ENCODE measurements around the gene IFNA7.
"Not testable (repeated sequence)": the region's sequence is repeated elsewhere in the genome, so short reads cannot be mapped to it uniquely, and the experiment has no call there.

IFNA7 gene

DNA sequence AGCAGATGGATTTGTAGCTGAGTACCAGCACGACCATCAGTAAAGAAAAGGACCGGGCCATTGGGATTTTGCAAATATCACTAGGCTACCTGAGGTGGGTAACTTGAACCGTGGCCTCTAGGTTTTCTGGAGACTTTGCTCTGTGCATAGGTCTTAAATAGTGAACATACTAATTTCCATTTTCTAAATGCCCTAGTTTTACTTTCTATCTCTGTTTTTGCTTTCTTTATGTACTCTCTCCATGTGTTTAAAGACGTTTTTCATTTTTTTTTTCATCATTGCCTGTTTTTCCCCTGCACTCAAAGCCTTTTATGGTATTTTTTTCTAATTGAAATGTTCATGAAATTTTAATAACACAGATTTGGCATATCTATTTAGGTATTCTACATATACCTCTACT lies at the start of gene IFNA7:
IFNA7 (minus strand) TSS at position 101 of the 400 bp plus-strand sequence; CDS start at position 61, 40 bp downstream.
- not testable (repeated sequence) for DNase-seq (ENCODE audit: low read depth in 3 of 3)

DNA sequence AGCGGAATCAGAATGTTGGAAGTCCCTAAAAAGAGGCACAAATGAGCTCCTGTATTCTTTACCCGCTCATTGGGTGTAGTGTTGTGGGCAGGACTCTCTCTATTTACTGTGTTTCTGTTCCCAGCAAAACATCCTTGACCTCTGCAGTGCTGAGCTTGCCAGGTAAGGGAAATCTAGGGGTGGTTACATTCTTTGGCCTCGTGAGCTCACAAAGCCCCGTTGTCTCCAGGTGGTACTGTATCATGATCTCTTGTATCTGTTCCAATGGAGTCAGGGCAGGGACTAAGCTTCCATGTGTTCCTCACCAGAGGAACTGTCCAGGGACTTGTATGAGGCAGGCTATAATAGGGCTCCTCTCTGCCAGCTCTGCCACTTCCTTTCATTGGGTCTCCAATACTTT lies 49.6 kb upstream of the IFNA7 start:
- no peak for DNase-seq (ENCODE audit: low read depth in 3 of 3)

DNA sequence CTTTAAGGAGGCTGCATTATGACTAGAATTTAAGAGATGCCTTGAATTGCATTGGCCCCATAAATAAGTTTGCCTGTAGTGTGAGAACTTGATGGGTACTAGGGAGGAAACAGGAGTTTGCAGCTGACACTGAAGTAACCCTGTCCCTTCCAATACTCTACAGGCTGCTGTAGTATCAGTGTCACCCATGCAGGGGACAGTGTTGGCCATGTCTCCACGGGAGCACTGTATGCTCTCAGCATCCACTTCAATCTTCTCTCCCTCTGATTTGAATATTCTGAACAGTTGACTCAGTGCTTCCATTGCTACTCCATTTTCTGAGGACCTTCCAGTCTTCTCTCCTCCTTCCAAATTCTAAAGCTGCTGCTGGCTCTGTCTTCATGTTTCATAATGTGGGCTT lies 49.2 kb upstream of the IFNA7 start:
- DNase-seq (ENCODE audit: low read depth in 3 of 3), result no peak

DNA sequence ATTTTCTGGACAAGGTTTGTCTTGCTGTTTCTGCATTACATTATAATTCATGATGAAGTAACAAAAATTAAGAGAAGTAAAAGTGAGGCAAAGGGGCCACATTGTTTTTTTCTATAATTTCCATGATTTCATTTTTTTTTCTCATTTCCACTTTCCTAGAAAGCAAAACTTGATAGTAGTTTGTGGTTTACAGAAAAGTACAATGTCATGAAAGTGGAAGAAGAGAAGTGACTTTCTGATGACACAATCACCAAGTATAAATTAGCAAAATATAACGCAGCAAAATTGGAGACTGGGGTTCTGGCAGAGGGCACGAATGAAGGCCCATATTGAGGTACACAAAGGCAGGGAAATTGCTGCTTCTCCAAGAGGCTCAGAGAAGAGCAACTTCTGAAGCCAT lies 42.8 kb upstream of the IFNA7 start:
- DNase-seq (ENCODE audit: low read depth in 3 of 3), result no peak

DNA sequence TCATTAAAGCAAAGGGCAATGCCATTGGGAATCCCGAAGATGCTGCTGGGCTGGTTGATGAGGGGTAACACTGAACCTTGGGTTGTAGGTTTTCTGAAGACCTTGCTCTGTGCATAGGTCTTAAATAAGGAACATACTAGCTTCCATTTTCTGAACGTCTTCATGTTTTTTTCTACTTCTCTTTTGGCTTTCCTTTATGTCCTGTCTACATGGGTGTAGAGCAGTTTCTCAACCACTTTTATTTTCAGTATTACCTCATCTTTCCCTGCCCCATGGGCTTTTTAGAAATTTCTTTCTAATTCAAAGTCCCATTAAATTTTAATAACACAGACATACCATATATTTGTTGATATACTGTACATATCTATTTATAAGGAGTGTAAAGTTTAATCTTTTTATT lies 37.9 kb upstream of the IFNA7 start, which contains the start of gene IFNA14:
IFNA14 (minus strand) TSS at position 95 of the 400 bp plus-strand sequence; CDS start at position 25, 70 bp downstream.
- DNase-seq (ENCODE audit: low read depth in 3 of 3), result no peak

DNA sequence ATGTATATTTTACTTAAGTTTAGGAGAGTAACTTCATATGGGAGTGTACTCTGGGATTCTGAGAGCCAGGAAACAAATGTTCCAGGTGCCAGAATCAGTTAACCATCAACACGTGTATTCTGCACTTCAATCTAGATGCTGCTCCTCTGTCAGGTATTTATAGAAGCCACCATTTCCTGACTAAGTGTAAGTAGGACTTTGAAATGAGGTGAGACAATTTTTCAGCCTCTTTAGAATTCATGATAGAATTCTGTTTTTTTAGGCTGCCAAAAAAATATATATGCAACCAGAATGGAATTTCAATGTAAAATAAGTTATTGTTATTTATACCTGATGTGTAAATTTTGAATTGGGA lies 34.3 kb upstream of the IFNA7 start:
- not testable (repeated sequence) for DNase-seq (ENCODE audit: low read depth in 3 of 3)

DNA sequence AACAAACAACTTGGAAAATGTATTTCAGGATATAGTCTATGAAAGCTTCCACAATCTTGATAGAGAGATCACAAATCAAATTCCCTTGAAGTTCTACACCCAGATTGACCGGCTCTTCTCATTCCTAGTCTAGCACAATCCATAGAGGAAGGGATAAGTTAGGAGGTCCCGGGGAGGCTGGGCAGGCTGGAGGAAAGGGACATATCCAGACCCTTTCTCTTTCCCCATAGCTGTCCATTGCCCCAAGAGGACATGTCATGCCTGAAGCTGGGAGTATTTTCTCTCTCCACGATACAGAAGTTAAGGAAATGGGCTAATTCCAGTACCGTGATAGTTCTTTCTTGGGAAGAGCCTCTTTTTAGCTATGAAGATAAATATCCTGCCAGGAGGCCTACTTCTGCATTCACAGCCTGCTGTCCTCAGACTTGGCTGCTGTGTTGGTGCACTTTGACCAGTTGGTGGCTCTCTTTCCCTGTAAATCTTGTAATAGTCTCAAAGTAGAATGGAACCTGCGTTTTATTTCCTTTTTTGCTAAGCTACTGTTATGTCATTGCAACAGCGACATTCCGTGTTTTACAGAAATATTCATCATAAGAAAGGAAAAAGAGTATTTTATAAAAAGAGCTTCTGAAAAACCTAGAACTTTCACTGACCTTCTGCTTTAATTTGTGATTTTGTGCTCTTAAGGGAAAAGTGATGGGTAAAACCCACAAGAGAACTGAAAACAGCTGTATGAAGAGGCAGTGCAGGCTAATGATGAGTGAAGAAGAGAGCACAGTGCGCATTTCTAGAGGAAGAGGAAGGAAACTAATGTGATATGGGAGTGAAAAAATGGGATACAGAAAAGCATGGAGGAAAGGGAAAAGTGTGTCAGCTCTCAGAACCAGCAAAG lies 33.7 kb upstream of the IFNA7 start:
- peak in 1 of 3 experiments; percentile 4 for DNase-seq (ENCODE audit: low read depth in 3 of 3)

DNA sequence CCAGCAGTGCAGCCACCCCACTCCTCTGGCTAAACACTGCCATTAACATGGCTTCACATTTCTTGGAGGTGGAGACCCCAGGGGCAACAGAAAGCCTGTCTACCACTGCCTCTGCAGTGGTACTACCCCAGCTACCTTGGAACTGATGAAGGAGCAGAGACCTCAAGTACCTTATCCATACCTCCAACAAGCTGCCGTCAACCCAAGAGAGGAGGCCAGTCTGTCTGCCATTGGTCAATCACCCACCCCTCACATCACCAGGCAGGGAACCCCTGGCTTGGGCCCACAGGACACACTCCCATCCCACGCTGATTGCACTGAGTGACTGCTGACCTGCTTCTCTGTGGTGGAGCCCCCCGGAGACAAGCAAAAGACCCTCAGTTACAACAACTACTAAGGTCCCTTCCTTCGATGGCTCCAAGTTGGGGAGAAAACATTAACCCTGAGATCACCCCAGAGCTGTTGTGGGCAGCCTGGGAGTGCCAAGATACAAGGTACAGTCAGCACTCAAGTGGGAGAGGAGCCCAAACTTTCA lies 32.2 kb upstream of the IFNA7 start:
- no peak for DNase-seq (ENCODE audit: low read depth in 3 of 3)

DNA sequence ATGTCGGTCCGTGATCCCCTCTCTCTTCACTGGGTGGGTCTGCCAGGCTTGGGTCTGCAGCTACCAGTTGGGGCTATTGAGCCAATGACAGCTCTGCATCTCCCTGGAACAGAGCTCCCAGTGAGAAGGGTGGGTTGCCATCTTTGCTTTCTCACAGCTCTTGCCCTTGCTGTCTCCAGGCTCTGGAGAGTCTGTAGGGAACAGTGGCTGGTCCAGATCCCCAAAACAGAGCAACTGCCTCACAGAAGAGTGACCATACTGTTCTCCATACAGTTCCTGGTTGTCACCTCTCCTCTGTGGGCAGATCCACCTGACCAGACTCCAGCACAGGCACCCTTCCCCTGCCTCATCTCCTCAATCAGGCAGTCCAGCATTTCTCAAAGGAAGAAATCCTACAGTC lies 31.3 kb upstream of the IFNA7 start:
- DNase-seq (ENCODE audit: low read depth in 3 of 3), result no peak

DNA sequence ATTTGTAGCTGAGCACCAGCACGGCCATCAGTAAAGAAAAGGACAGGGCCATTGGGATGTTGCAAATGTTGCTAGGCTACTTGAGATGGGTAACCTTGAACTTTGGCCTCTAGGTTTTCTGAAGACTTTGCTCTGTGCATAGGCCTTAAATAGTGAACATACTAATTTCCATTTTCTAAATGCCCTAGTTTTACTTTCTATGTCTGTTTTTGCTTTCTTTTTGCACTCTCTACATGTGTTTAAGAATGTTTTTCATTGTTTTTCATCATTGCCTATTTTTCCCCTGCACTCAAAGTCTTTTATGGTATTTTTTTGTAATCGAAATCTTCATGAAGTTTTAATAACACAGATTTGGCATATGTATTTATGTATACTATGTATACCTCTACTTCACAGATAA lies 26.1 kb upstream of the IFNA7 start, which contains the start of gene IFNA17:
IFNA17 (minus strand) TSS at position 101 of the 400 bp plus-strand sequence; CDS start at position 52, 49 bp downstream.
- DNase-seq (ENCODE audit: low read depth in 3 of 3), result no peak

DNA sequence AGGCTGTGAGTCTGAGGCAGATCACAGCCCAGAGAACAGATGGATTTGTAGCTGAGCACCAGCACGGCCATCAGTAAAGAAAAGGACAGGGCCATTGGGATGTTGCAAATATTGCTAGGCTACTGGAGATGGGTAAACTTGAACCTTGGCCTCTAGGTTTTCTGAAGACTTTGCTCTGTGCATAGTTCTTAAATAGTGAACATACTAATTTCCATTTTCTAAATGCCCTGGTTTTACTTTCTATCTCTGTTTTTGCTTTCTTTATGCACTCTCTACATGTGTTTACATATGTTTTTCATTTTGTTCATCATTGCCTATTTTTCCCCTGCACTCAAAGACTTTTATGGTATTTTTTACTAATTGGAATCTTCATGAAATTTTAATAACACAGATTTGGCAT lies 15.2 kb upstream of the IFNA7 start, which contains the start of gene IFNA16:
IFNA16 (minus strand) TSS at position 101 of the 400 bp plus-strand sequence; CDS start at position 95, 6 bp downstream.
- DNase-seq (ENCODE audit: low read depth in 3 of 3), result not testable (repeated sequence)

DNA sequence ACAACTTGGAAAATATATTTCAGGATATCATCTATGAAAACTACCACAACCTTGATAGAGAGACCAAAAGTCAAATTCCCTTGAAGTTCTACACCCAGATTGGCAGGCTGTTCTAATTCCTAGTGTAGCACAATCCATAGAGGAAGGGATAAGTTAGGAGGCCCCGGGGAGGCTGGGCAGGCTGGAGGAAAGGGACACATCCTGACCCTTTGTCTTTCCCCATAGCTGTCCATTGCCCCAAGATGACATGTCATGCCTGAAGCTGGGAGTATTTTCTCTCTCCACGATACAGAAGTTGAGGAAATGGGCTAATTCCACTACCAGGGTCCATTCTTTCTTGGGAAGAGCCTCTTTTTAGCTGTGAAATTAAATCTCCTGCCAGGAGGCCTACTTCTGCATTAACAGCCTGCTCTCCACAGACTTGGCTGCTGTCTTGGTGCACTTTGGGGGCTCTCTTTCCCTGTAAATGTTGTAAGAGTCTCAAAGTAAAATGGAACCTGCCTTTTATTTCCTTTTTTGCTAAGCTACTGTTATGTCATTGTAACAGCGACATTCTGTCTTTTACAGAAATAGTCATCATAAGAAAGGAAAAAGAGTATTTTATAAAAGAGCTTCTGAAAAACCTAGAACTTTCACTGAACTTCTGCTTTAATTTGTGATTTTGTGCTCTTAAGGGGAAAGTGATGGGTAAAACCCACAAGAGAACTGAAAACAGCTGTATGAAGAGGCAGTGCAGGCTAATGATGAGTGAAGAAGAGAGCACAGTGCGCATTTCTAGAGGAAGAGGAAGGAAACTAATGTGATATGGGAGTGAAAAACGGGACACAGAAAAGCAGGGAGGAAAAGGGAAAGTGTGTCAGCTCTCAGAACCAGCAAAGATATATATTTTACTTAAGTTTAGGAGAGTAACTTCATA lies 11.7 kb upstream of the IFNA7 start:
- not testable (repeated sequence) for DNase-seq (ENCODE audit: low read depth in 3 of 3)

DNA sequence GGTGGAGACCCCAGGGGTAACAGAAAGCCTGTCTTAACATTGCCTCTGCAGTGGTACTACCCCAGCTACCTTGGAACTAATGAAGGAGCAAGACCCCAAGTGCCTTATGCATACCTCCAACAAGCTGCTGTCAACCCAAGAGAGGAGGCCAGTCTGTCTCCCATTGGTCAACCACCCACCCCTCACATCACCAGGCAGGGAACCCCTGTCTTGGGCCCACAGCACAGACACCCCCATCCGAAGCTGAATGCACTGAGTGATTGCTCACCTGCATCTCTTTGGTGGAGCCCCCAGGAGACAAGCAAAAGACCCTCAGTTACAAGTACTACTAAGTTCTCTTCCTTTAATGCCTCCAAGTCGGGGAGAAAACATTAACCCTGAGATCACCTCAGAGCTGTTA lies 10.2 kb upstream of the IFNA7 start:
- DNase-seq (ENCODE audit: low read depth in 3 of 3), result not testable (repeated sequence)

DNA sequence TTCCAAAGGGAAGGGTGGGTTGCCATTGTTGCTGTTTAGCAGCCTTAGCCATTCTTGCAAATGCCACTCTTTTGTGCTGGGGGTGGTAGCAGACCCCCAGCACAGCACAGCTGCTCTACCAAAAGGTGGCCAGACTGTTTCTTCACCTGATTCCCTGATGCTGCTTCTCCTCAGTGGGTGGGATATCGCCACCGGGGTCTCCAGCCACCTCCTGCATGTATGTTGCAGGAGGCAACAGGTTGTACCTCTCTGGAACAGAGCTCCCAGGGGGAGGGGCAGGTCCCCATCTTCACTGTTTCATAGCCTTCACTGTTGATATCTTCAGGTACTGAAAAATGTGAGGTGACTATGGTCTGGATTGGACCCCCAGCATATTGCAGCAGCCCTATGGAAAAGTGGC lies 8.8 kb upstream of the IFNA7 start:
- DNase-seq (ENCODE audit: low read depth in 3 of 3), result not testable (repeated sequence)

DNA sequence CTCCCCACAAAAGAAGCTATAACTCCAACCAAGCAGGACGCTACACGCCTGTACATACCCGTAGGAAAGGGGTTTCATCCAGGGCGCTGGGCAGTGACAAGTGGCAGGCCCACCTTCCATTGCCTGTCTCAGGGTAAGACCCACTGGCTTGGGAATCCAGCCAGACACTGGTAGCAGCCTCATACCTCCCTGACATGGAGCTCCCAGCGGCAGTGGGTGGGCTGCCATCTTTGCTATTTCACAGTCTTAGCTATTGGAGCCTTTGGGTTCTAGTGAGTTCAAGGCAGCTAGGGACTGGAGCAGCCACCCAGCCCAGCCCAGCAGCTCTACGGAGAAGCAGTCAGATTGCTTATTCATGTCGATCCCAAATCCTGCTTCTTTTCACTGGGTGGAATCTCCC lies 8.3 kb upstream of the IFNA7 start:
- DNase-seq (ENCODE audit: low read depth in 3 of 3), result no peak

DNA sequence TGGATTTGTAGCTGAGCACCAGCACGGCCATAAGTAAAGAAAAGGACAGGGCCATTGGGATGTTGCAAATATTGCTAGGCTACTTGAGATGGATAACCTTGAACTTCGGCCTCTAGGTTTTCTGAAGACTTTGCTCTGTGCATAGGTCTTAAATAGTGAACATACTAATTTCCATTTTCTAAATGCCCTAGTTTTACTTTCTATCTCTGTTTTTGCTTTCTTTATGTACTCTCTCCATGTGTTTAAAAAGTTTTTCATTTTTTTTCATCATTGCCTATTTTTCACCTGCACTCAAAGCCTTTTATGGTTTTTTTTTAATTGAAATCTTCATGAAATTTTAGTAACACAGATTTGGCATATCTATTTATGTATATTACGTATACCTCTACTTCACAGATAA lies 5.0 kb upstream of the IFNA7 start, which contains the start of gene IFNA10:
IFNA10 (minus strand) TSS at position 101 of the 400 bp plus-strand sequence; CDS start at position 55, 46 bp downstream.
- not testable (repeated sequence) for DNase-seq (ENCODE audit: low read depth in 3 of 3)

DNA sequence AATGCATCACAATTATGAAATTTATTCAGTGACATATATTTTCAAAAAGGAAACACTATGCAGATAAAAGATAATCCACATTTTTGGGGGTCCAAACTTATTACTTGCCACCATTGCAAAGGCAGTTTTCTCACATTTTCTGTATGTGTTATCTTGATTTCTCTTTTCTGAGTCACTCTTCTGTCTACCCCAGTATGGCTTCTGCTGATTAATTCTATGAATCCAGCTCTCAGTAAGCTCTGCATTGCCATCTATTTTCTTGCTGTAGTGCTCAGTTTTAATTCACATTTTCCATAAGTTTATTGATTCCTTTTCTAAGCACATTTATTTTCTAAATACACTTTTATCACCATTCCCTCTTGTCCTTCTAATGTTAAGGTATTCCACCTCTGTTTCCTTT lies 3.2 kb upstream of the IFNA7 start:
- no peak for DNase-seq (ENCODE audit: low read depth in 3 of 3)

DNA sequence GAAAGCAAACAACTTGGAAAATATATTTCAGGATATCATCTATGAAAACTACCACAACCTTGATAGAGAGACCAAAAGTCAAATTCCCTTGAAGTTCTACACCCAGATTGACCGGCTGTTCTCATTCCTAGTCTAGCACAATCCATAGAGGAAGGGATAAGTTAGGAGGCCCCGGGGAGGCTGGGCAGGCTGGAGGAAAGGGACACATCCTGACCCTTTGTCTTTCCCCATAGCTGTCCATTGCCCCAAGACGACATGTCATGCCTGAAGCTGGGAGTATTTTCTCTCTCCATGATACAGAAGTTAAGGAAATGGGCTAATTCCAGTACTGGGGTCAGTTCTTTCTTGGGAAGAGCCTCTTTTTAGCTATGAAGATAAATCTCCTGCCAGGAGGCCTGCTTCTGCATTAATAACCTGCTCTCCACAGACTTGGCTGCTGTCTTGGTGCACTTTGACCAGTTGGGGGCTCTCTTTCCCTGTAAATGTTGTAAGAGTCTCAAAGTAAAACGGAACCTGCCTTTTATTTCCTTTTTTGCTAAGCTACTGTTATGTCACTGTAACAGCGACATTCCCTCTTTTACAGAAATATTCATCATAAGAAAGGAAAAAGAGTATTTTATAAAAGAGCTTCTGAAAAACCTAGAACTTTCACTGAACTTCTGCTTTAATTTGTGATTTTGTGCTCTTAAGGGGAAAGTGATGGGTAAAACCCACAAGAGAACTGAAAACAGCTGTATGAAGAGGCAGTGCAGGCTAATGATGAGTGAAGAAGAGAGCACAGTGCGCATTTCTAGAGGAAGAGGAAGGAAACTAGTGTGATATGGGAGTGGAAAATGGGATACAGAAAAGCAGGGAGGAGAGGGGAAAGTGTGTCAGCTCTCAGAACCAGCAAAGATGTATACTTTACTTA lies 6.9 kb downstream of the IFNA7 start:
- DNase-seq (ENCODE audit: low read depth in 3 of 3), result peak in 1 of 3 experiments; percentile 2

DNA sequence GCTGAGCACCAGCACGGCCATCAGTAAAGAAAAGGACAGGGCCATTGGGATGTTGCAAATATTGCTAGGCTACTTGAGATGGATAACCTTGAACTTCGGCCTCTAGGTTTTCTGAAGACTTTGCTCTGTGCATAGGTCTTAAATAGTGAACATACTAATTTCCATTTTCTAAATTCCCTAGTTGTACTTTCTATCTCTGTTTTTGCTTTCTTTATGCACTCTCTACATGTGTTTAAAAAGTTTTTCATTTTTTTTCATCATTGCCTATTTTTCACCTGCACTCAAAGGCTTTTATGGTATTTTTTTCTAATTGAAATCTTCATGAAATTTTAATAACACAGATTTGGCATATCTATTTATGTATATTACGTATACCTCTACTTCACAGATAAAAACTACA lies 14.5 kb downstream of the IFNA7 start, which contains the start of gene IFNA4:
IFNA4 (minus strand) TSS at position 101 of the 400 bp plus-strand sequence; CDS start at position 45, 56 bp downstream.
- DNase-seq (ENCODE audit: low read depth in 3 of 3), result not testable (repeated sequence)
